Measurements from ENCODE around the gene PTCH2.

The PTCH2 gene

GRCh38 chr1:44842862-44843655, at the start of gene PTCH2:
Gene PTCH2 (minus strand): TSS chr1:44843253. CDS start chr1:44842932, 321 bp downstream.
- TF ChIP-seq CTCF (IDR thresholded peaks at IDR 0.05), result no peak

GRCh38 chr1:44890007-44890406, 47.0 kb upstream of the PTCH2 start:
- TF ChIP-seq CTCF (IDR thresholded peaks at IDR 0.05), result no peak

- TF ChIP-seq CTCF (IDR thresholded peaks at IDR 0.05), result no peak
These were observed 42.4 kb upstream of the PTCH2 start for GRCh38 chr1:44885406-44885805.

GRCh38 chr1:44884746-44885145, 41.7 kb upstream of the PTCH2 start:
- TF ChIP-seq CTCF (IDR thresholded peaks at IDR 0.05), result no peak

- TF ChIP-seq CTCF (IDR thresholded peaks at IDR 0.05), result no peak
These were observed 38.1 kb upstream of the PTCH2 start for GRCh38 chr1:44881011-44881632.

- no peak for TF ChIP-seq CTCF (IDR thresholded peaks at IDR 0.05)
These were observed 31.1 kb upstream of the PTCH2 start for GRCh38 chr1:44874155-44874554.

GRCh38 chr1:44870096-44870495, 27.0 kb upstream of the PTCH2 start:
- TF ChIP-seq CTCF (IDR thresholded peaks at IDR 0.05), result no peak
